KOPT-K1 (cell line): ENCODE data around the gene RGS2.

ENCODE experiments used
- H3K27ac ChIP-seq: fragments of 200-600 bp; sonication (generic); 2 replicates; pipeline ENCODE4 v1.5.1; 2016; ENCODE audit warnings: antibody characterized with exemption, mild to moderate bottlenecking, low read depth, low read length; ENCODE audit not compliant: poor library complexity, severe bottlenecking
- H3K36me3 ChIP-seq: fragments of 200-600 bp; sonication (generic); 2 replicates; pipeline ENCODE4 v1.5.1; 2017; ENCODE audit warnings: antibody characterized with exemption, mild to moderate bottlenecking, low read length, moderate library complexity; ENCODE audit not compliant: insufficient read depth
- H3K9me3 ChIP-seq: fragments of 200-600 bp; sonication (generic); 2 replicates; pipeline ENCODE4 v1.5.1; 2017; ENCODE audit warnings: antibody characterized with exemption, low read length, mild to moderate bottlenecking; ENCODE audit not compliant: insufficient read depth, poor library complexity, severe bottlenecking

The RGS2 gene, protein sequence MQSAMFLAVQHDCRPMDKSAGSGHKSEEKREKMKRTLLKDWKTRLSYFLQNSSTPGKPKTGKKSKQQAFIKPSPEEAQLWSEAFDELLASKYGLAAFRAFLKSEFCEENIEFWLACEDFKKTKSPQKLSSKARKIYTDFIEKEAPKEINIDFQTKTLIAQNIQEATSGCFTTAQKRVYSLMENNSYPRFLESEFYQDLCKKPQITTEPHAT

DNA sequence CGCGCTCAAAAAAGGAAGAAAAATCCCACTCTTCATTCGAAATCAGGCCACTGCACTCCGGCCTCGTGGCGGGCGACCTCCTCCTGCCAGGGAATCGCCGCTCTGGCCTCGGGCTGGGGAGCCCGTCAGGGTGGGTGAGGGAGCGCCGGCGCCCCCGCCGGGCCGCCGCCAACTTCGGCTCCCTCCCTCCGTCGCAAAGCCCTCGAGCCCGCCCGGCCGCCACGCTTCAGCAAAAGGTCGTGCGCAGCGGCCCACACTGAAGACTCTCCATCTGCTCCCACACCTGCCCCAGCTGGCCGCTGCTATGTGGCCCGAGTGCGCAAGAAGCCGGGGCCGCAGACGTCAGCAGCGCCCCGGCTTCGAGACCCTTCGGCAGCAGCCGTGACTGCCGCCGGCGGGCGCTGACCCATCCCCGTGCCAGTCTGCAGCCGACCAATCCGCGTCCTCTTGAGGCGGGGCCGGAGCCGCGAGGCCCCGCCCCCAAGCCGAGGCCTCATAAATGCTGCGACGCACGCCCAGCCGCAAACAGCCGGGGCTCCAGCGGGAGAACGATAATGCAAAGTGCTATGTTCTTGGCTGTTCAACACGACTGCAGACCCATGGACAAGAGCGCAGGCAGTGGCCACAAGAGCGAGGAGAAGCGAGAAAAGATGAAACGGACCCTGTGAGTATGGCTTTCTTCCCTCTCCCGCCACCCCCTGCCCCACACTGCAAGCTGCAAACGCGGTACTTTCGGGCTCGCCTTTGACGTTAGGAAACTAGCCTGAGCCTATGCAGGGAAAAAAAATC is at the start of gene RGS2:
Gene RGS2, plus strand, starts transcription at position 522 of the 789 bp plus-strand sequence. Its CDS starts 33 bp downstream, at position 555.
- Histone ChIP-seq H3K27ac (peak within 1 kb of the TSS; percentile 40), H3K36me3 (no peaks in the 10 kb centered on the region), H3K9me3 (no peaks in the 10 kb centered on the region)

DNA sequence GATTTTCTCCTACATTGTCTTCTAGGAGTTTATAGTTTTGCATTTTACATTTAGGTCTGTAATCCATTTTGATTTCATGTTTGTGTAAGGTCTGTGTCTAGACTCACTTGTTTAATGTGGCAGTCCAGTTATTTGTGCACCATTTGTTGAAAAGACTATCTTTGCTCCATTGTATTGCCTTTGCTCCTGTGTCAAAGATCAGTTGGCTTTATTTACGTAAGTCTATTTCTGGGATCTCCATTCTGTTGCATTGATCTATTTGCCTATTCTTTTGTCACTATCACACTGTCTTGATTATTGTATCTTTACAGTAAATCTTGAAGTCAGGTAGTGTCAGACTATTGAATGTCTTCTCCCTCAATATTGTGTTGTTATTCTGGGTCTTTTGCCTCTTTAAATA is 49.7 kb upstream of the RGS2 start:
- H3K9me3 ChIP-seq = no peaks in the 10 kb centered on the region
- H3K27ac ChIP-seq = no peak overlapping the region
- no peaks in the 10 kb centered on the region for H3K36me3 ChIP-seq

DNA sequence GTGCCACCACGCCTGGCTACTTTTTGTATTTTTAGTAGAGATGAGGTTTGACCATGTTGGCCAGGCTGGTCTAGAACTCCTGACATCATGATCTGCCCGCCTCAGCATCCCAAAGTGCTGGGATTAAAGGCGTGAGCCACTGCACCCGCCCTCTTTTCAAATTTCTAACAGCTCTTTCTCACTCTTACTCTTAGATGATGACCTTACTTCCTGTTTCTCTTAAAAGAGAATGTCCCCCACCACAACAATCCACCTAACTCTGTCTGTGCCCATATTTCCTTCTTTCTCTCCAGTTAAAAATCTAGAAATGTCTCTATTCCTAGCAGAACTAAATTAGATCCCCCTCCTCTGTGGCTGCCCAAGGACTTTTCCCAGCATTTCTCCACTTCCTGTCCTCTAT is 46.6 kb upstream of the RGS2 start:
- Histone ChIP-seq H3K9me3 (no peaks in the 10 kb centered on the region), H3K36me3 (no peaks in the 10 kb centered on the region), H3K27ac (no peak overlapping the region)

DNA sequence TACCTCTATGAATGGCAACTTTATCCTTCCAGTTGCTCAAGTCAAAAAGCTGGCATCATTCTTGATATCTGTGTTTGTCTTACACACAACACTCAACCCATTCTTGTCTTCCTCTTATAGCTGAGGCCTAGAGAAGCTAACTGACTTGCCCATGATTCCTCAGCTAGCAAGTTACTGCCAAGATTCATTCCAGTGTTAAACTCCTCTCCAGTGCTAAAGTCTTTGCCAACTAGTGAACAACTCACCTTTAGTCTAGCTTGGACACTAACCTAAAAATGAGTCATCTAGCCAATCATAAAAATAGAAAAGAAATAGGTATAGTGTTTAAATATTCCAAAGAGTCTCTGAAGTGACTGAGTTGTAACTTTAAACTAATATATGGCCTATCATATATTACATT is 45.6 kb upstream of the RGS2 start:
- Histone ChIP-seq H3K9me3 (no peaks in the 10 kb centered on the region), H3K36me3 (no peaks in the 10 kb centered on the region), H3K27ac (no peak overlapping the region)

DNA sequence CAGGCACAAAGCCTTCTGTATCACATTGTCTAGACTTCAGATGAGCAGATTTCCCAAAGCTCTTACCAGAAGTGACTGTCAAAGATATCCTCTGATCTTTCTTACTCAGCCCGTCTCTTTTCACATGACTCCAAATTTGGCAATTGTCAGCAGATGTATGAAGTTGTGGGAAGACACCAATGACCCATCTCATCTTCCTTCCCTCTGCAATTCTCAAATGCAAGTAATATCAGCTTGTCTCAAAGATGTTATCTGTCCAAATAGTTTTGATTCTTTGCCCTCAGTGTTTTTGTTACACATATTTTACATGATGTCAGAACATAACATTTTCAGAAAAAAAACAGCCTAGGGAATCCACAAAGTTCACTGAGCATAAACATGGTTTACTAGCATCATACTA is 45.1 kb upstream of the RGS2 start:
- no peaks in the 10 kb centered on the region for H3K36me3 ChIP-seq
- H3K9me3 ChIP-seq = no peaks in the 10 kb centered on the region
- H3K27ac ChIP-seq = no peak overlapping the region

DNA sequence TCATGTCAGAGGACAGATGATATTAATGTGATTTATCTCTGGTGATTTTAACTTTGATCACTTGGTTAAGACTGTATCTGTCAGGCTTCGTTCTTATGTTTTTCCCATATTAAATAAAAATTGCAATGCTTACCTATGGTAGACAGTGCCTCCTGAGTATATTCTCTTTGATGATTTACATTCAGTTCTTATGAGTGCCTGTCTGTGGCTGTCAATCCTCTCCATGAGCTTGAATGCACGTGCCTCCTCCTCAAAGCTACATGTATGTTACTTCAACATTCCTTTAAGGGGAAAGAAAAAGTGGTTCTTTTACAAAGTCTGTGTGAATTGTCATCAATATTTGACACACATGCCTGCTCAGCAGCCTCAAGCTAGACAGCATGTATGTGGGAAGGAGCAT is 44.2 kb upstream of the RGS2 start:
- no peak overlapping the region for H3K27ac ChIP-seq
- H3K36me3 ChIP-seq = no peaks in the 10 kb centered on the region
- no peaks in the 10 kb centered on the region for H3K9me3 ChIP-seq

DNA sequence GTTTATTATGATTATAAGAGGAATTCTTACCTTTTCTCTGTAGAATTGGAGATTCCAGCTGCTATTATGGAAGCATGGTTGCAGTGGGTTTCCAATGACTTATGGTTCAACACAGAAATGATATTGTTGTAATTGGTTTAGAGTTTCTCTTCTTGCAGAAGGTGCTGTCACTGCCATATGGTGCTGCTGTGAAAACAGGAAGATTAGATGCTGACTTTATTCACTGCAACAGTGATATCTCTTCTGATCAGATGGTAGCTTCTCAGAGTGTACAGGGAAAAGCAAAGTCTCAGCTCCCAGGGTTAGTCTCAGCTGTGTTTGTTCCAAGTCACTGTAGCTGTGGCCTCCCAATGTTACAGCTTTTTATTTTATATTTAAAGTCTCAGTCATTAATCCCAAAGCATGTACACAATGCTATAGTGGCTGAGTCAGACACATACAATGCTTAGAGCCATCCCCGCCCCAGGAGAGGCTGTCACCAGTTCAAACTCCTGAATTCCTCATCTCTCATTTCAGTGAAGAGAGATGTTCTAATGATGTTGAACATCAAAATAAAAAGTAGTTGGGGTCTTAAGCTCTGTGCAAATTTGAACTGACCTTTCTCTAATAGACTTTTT is 42.7 kb upstream of the RGS2 start:
- Histone ChIP-seq H3K9me3 (no peaks in the 10 kb centered on the region), H3K27ac (no peak overlapping the region), H3K36me3 (no peaks in the 10 kb centered on the region)

DNA sequence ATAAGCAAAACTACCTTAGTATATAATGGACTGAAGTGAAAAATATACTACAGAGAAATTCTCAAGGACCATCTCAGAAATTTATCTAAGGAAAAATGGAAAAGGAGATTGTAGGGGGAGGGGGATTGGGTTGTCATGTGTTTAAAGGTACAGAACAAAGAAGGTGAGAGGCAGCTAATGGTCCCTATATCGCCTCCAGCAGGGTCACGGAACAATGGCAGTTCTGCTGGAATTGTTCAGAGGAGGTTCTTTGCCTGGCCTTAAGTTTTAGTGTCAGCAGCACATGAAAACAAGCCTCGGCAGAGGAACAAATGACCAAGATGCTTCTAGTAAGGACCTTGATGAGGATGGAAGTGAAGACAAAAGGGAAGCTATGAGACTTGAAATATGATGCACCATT is 42.0 kb upstream of the RGS2 start:
- no peaks in the 10 kb centered on the region for H3K36me3 ChIP-seq
- H3K9me3 ChIP-seq = no peaks in the 10 kb centered on the region
- no peak overlapping the region for H3K27ac ChIP-seq

DNA sequence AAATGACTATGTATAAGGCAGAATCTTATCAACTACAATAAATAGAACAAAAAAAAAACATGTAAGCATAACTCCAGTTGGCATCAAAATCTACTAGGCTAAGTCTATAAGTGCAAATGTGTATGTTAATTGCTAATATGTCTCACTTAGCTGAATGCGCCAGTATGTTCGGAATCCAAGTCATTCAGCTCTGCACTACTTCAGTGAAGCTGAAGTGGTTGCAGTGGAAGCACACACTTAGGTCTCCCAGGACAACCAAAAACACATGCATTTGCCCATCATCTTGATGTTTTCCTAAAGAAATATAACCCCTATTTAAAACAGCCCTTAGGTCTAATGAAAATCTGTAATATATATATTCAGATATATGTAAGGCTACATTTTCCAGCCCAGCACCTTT is 41.0 kb upstream of the RGS2 start:
- H3K27ac ChIP-seq = no peak overlapping the region
- H3K9me3 ChIP-seq = no peaks in the 10 kb centered on the region
- H3K36me3 ChIP-seq = no peaks in the 10 kb centered on the region

DNA sequence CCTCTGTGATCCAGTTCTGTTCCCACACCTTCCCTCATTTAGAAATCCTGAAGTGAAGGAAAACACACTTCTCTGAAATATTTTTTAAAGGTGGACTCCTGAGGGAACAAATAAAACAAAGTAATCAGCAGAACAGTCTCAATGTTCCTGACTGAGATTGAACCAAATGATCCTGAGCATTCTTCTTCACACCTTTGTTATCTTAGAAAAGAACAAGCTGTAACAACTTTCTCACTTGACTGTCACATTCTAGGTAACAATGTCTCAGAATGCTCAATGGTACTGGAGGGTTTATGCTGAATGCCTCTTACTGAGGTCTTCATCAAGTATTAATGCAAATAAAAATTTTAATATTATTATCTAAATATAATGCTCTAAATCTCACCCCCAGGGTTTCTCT is 40.4 kb upstream of the RGS2 start:
- no peaks in the 10 kb centered on the region for H3K36me3 ChIP-seq

DNA sequence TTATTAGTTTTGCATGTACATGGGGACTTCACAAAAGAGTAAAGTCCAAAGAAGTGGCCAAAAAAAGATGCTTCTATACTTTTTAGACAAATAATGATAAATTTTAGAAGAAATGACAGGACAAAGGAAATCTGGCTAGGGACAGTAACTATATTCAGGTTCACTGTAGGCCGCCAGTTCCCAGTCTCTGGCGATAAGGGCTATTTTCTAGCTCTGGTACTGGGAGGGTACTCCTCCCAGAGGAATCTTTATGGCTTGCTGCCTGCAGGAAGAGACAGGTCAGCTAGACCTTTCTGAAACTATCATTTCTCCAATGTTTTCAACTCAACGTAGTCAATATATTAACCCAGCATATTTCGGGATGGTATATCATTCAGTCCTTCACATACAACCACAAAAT is 37.5 kb upstream of the RGS2 start:
- no peak overlapping the region for H3K27ac ChIP-seq
- no peaks in the 10 kb centered on the region for H3K9me3 ChIP-seq
- no peaks in the 10 kb centered on the region for H3K36me3 ChIP-seq

More for the DNA sequence above, 40.4 kb upstream of the RGS2 start:
- H3K9me3 ChIP-seq = no peaks in the 10 kb centered on the region
- H3K27ac ChIP-seq = no peak overlapping the region

DNA sequence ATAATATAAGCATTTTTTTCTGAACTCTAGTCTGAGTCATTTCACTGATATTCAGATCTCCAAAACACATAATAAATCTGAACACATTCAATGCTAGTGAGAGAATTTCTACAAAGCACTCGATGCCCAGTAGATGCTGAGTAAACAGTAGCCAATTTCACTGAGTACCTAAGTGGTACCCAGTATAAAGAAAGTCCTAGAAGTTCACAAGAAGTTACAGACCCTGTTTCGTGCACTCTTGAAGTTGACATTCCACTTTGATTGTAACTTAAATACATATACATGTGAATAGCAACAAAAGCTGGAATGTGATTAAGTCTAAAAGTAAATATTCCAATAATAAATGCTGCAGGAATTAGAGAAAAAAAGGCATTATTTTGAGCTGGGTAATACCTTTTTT is 33.2 kb upstream of the RGS2 start:
- H3K27ac ChIP-seq = no peak overlapping the region
- H3K36me3 ChIP-seq = no peaks in the 10 kb centered on the region
- no peaks in the 10 kb centered on the region for H3K9me3 ChIP-seq

DNA sequence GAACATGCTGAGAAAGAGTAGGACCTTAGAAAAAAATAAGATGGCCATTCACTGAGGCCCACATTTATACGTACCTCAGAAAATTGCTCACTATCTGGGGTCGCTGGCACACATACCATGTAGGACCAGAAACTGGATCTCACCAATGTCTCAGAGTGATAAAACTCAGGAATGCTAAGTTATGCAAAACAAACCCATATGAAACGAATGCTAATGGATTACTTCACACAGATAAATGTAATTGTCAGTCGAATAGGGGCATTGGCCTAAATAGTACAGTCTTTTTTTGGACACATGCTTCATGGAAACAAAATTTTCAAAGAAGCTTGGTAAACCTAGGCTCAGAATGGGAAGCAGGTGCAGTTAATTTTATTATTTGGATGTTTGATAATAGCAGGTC is 32.6 kb upstream of the RGS2 start:
- Histone ChIP-seq H3K9me3 (no peaks in the 10 kb centered on the region), H3K27ac (no peak overlapping the region), H3K36me3 (no peaks in the 10 kb centered on the region)

DNA sequence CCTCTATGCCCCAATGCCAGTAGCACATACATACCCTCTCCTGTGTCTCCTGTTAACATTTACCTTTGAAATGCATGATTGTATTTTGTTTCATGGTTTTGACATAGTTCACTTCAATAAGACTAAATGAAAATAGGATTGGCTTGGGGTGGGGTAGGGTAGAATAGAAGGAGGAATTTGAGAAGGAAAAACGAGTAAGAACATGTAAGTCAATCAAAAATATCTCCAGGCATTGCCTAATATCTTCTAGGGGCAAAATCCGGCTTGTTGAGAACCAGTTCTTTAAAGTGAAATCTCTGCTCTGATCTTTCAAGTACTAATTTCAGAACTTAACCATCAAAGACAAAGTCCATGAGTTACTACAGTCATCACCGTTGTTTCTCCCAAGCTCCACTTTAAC is 31.8 kb upstream of the RGS2 start:
- Histone ChIP-seq H3K27ac (no peak overlapping the region), H3K36me3 (no peaks in the 10 kb centered on the region), H3K9me3 (no peaks in the 10 kb centered on the region)

DNA sequence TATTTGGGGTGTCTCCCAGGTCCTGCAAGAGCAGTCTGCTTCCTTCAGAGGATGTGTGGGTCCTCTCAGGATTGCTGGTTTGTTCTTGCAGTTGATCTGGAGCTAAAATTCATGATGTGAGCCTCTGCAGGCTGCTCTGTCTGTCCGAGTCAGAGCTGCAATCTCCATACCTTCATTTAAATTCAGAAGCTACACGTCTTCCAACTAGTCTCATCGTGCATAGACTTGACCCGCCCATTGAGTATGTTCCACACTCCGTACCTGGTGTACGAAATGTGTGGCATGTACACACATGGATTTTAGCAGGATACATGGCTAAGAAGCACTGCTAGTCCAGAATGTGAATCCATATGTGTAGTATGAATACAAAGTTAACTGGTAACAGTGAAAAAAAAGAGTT is 25.0 kb upstream of the RGS2 start:
- no peaks in the 10 kb centered on the region for H3K36me3 ChIP-seq
- H3K27ac ChIP-seq = no peak overlapping the region
- no peaks in the 10 kb centered on the region for H3K9me3 ChIP-seq

DNA sequence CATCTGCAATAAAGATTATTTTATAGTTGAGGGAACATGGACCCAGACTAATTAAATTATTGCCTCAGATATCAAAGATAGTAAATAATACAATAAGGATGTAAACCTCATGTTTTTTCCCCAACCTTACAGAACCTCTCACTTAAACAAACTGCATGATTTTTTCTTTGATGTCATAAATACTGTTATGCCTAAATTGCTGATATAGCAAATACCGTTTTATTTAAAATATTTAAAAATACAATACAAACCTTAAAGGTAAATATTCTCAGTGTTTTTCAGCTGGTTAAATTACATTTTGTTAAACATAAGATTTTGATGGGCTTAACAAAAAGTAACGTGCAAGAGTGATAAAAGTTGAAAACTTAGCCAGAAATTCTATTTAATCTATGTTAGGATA is 24.4 kb upstream of the RGS2 start:
- no peaks in the 10 kb centered on the region for H3K36me3 ChIP-seq
- no peaks in the 10 kb centered on the region for H3K9me3 ChIP-seq
- no peak overlapping the region for H3K27ac ChIP-seq
